HEK293 (cell line): ENCODE measurements around the gene PNMA5.

Source experiments
- HOXA7 ChIP-seq: sonication (generic); formaldehyde crosslinking; IDR thresholded peaks from 2 replicates; pipeline ENCODE4 v1.8.1; 2022; ENCODE audit warnings: missing genetic modification reagents, borderline replicate concordance
- HOXC10 ChIP-seq: sonication (generic); formaldehyde crosslinking; IDR thresholded peaks from 2 replicates; pipeline ENCODE4 v1.8.1; 2023; ENCODE audit warnings: mild to moderate bottlenecking, missing genetic modification reagents
- IKZF3 ChIP-seq: fragments of 450-650 bp; IDR thresholded peaks from 2 replicates; pipeline ENCODE4 v1.5.0; 2018; ENCODE audit warnings: missing biosample characterization, mild to moderate bottlenecking, missing genetic modification characterization, moderate library complexity
- KLF10 ChIP-seq: fragments of 450-650 bp; IDR thresholded peaks from 2 replicates; pipeline ENCODE4 v1.5.1; 2018; ENCODE audit warnings: missing biosample characterization, mild to moderate bottlenecking, missing genetic modification characterization
- PRDM10 ChIP-seq: fragments of 450-650 bp; formaldehyde crosslinking; IDR thresholded peaks from 2 replicates; pipeline ENCODE4 v1.5.1; 2016; ENCODE audit warnings: missing biosample characterization, missing genetic modification characterization
- SP2 ChIP-seq: fragments of 450-650 bp; formaldehyde crosslinking; IDR thresholded peaks from 2 replicates; pipeline ENCODE4 v1.5.1; 2016; ENCODE audit warnings: missing biosample characterization, missing genetic modification characterization
- SP3 ChIP-seq: fragments of 450-650 bp; formaldehyde crosslinking; IDR thresholded peaks from 2 replicates; pipeline ENCODE4 v1.5.1; 2016; ENCODE audit warnings: missing biosample characterization, missing genetic modification characterization
- YY2 ChIP-seq: fragments of 450-650 bp; formaldehyde crosslinking; IDR thresholded peaks from 2 replicates; pipeline ENCODE4 v1.5.1; 2016; ENCODE audit warnings: missing biosample characterization, missing genetic modification characterization
- ZBTB20 ChIP-seq: fragments of 450-650 bp; formaldehyde crosslinking; IDR thresholded peaks from 2 replicates; pipeline ENCODE4 v1.5.1; 2016; ENCODE audit warnings: missing biosample characterization, missing genetic modification characterization
- ZBTB26 ChIP-seq: fragments of 450-650 bp; formaldehyde crosslinking; optimal IDR thresholded peaks from 2 replicates; pipeline ENCODE3; 2016; ENCODE audit warnings: missing biosample characterization, mild to moderate bottlenecking, missing genetic modification characterization
- ZBTB8A ChIP-seq: fragments of 450-650 bp; formaldehyde crosslinking; IDR thresholded peaks from 2 replicates; pipeline ENCODE4 v1.5.1; 2016; ENCODE audit warnings: missing biosample characterization, missing genetic modification characterization
- ZFHX2 ChIP-seq: fragments of 450-650 bp; formaldehyde crosslinking; conservative IDR thresholded peaks from 2 replicates; pipeline ENCODE4 v1.5.1; 2016; ENCODE audit warnings: missing biosample characterization, missing genetic modification characterization
- ZNF157 ChIP-seq: fragments of 450-650 bp; formaldehyde crosslinking; IDR thresholded peaks from 2 replicates; pipeline ENCODE4 v1.5.1; 2016; ENCODE audit warnings: missing biosample characterization, missing genetic modification characterization
- ZNF174 ChIP-seq: fragments of 450-650 bp; formaldehyde crosslinking; IDR thresholded peaks from 2 replicates; pipeline ENCODE4 v1.5.0; 2017; ENCODE audit warnings: missing biosample characterization, mild to moderate bottlenecking, missing genetic modification characterization
- ZNF2 ChIP-seq: fragments of 450-650 bp; formaldehyde crosslinking; IDR thresholded peaks from 2 replicates; pipeline ENCODE4 v1.5.1; 2016; ENCODE audit warnings: missing biosample characterization, missing genetic modification characterization
- ZNF394 ChIP-seq: fragments of 450-650 bp; formaldehyde crosslinking; IDR thresholded peaks from 2 replicates; pipeline ENCODE4 v1.5.1; 2016; ENCODE audit warnings: missing biosample characterization, missing genetic modification characterization, mild to moderate bottlenecking, moderate library complexity, borderline replicate concordance
- ZNF398 ChIP-seq: fragments of 450-650 bp; formaldehyde crosslinking; IDR thresholded peaks from 2 replicates; pipeline ENCODE4 v1.5.1; 2017; ENCODE audit warnings: missing biosample characterization, missing genetic modification characterization
- ZNF518A ChIP-seq: fragments of 450-650 bp; formaldehyde crosslinking; conservative IDR thresholded peaks from 2 replicates; pipeline ENCODE4 v1.5.1; 2016; ENCODE audit warnings: low read depth, missing biosample characterization, missing genetic modification characterization
- ZNF610 ChIP-seq: fragments of 450-650 bp; formaldehyde crosslinking; IDR thresholded peaks from 2 replicates; pipeline ENCODE4 v1.5.1; 2016; ENCODE audit warnings: missing biosample characterization, missing genetic modification characterization, borderline replicate concordance
- ZNF629 ChIP-seq: fragments of 450-650 bp; formaldehyde crosslinking; IDR thresholded peaks from 2 replicates; pipeline ENCODE4 v1.5.1; 2017; ENCODE audit warnings: missing biosample characterization, missing genetic modification characterization
- ZNF654 ChIP-seq: fragments of 450-650 bp; formaldehyde crosslinking; IDR thresholded peaks from 2 replicates; pipeline ENCODE4 v1.5.1; 2016; ENCODE audit warnings: low read depth, missing biosample characterization, missing genetic modification characterization
- ZNF692 ChIP-seq: fragments of 450-650 bp; formaldehyde crosslinking; IDR thresholded peaks from 2 replicates; pipeline ENCODE4 v1.5.1; 2016; ENCODE audit warnings: missing biosample characterization, missing genetic modification characterization
- ZNF76 ChIP-seq: fragments of 450-650 bp; formaldehyde crosslinking; IDR thresholded peaks from 2 replicates; pipeline ENCODE4; 2016; ENCODE audit warnings: low read depth, missing biosample characterization, missing genetic modification characterization, borderline replicate concordance
- ZNF843 ChIP-seq: fragments of 450-650 bp; formaldehyde crosslinking; IDR thresholded peaks from 2 replicates; pipeline ENCODE4 v1.5.1; 2016; ENCODE audit warnings: missing biosample characterization, missing genetic modification characterization
- ZXDB ChIP-seq: fragments of 450-650 bp; formaldehyde crosslinking; IDR thresholded peaks from 2 replicates; pipeline ENCODE4 v1.5.1; 2016; ENCODE audit warnings: missing biosample characterization, missing genetic modification characterization

PNMA5 gene

GRCh38 chrX:152958524-152959465 lies 35.1 kb downstream of the PNMA5 start (continued):
- peak; percentile 63; the same call in 1 of the 2 replicates for TF ChIP-seq ZNF518A
- TF ChIP-seq ZNF629 (tag by site-specific recombination), result no peak
- TF ChIP-seq ZNF76, result peak; percentile 87; the same call in 1 of the 2 replicates
- TF ChIP-seq KLF10 (tag by site-specific recombination), result 0 out of 2 replicates have a peak, but pooled peaks have one; percentile 28
- TF ChIP-seq ZNF692 (tag by site-specific recombination), result no peak
- TF ChIP-seq ZBTB26, result peak; percentile 80
- TF ChIP-seq ZXDB (tag by site-specific recombination), result peak; percentile 43; the same call in 1 of the 2 replicates
- TF ChIP-seq ZNF654 (tag by site-specific recombination), result peak; percentile 98
- no peak for TF ChIP-seq HOXA7
- 0 out of 2 replicates have a peak, but pooled peaks have one; percentile 29 for TF ChIP-seq ZNF2 (tag by site-specific recombination)
- TF ChIP-seq SP2 (tag by site-specific recombination), result peak; percentile 45; the same call in 1 of the 2 replicates
- TF ChIP-seq ZNF843 (tag by site-specific recombination), result no peak
- 0 out of 2 replicates have a peak, but pooled peaks have one; percentile 15 for TF ChIP-seq ZBTB8A
- peak; percentile 89 for TF ChIP-seq YY2 (tag by site-specific recombination)
- peak; percentile 62 for TF ChIP-seq PRDM10 (tag by site-specific recombination)
- TF ChIP-seq ZBTB20 (tag by site-specific recombination), result peak; percentile 65; the same call in 1 of the 2 replicates
- peak; percentile 18; the same call in 1 of the 2 replicates for TF ChIP-seq ZNF610 (tag by site-specific recombination)
- peak; percentile 50 for TF ChIP-seq SP3 (tag by site-specific recombination)
- TF ChIP-seq ZNF157 (tag by site-specific recombination), result no peak
- TF ChIP-seq ZFHX2 (tag by site-specific recombination), result peak; percentile 60
- TF ChIP-seq ZNF174 (tag by site-specific recombination), result no peak
- no peak for TF ChIP-seq ZNF398
- TF ChIP-seq ZNF394, result 0 out of 2 replicates have a peak, but pooled peaks have one; percentile 21
- TF ChIP-seq HOXC10 (CRISPR knock-in tag), result 0 out of 2 replicates have a peak, but pooled peaks have one; percentile 42
- 0 out of 2 replicates have a peak, but pooled peaks have one; percentile 28 for TF ChIP-seq IKZF3
